Loucy (cell line): Measurements from ENCODE around the gene FOXO3.

Experiments used
- H2AFZ ChIP-seq: fragments of 200-600 bp; sonication (generic); 2 replicates; pipeline ENCODE4 v1.6.0; 2016; ENCODE audit warnings: antibody characterized with exemption, mild to moderate bottlenecking, low read length, moderate library complexity
- H3F3A ChIP-seq: fragments of 200-600 bp; 2 replicates; pipeline ENCODE4 v1.6.0; 2016; ENCODE audit warnings: antibody characterized with exemption, low read depth, mild to moderate bottlenecking
- H3K27me3 ChIP-seq: fragments of 200-600 bp; sonication (generic); 2 replicates; pipeline ENCODE4 v1.6.1; 2014; ENCODE audit warnings: low read length, mild to moderate bottlenecking; ENCODE audit not compliant: insufficient read depth, poor library complexity, severe bottlenecking
- H3K36me3 ChIP-seq: fragments of 200-600 bp; sonication (generic); 2 replicates; pipeline ENCODE4 v1.6.1; 2016; ENCODE audit warnings: low read length; ENCODE audit not compliant: insufficient read depth
- H3K4me1 ChIP-seq: fragments of 200-600 bp; sonication (generic); 2 replicates; pipeline ENCODE4 v1.5.1; 2014; ENCODE audit warnings: low read length, mild to moderate bottlenecking; ENCODE audit not compliant: insufficient read depth, poor library complexity, severe bottlenecking
- H3K4me2 ChIP-seq: fragments of 200-600 bp; sonication (generic); 2 replicates; pipeline ENCODE4 v1.6.0; 2014; ENCODE audit warnings: antibody characterized with exemption, low read length, low read depth, mild to moderate bottlenecking; ENCODE audit not compliant: poor library complexity, severe bottlenecking
- H3K4me3 ChIP-seq: fragments of 200-600 bp; sonication (generic); 2 replicates; pipeline ENCODE4 v1.5.1; 2014; ENCODE audit warnings: low read length, mild to moderate bottlenecking, mixed read lengths; ENCODE audit not compliant: poor library complexity, severe bottlenecking
- H3K79me2 ChIP-seq: fragments of 200-600 bp; sonication (generic); 2 replicates; pipeline ENCODE4 v1.6.1; 2014; ENCODE audit warnings: low read length; ENCODE audit not compliant: insufficient read depth
- H3K9ac ChIP-seq: fragments of 200-600 bp; sonication (generic); 2 replicates; pipeline ENCODE4 v1.6.0; 2014; ENCODE audit warnings: mild to moderate bottlenecking, low read depth, low read length, moderate library complexity; ENCODE audit not compliant: poor library complexity, severe bottlenecking
- H3K9me2 ChIP-seq: fragments of 200-600 bp; sonication (generic); replicated peaks from 2 replicates; pipeline ENCODE4 v1.6.1; 2016; ENCODE audit warnings: low read depth, low read length, mixed read lengths
- H3K9me3 ChIP-seq: fragments of 200-600 bp; sonication (generic); 2 replicates; pipeline ENCODE4 v1.6.1; 2014; ENCODE audit warnings: mild to moderate bottlenecking, antibody characterized with exemption, low read length, low read depth; ENCODE audit not compliant: insufficient read depth
- H4K20me1 ChIP-seq: fragments of 200-600 bp; sonication (generic); 2 replicates; pipeline ENCODE4 v1.6.0; 2014; ENCODE audit warnings: antibody characterized with exemption, low read length, mild to moderate bottlenecking; ENCODE audit not compliant: insufficient read depth, poor library complexity, severe bottlenecking
- CTCF ChIP-seq: fragments of 200-600 bp; sonication (generic); conservative IDR thresholded peaks from 2 replicates; pipeline ENCODE4 v1.5.1; 2014; ENCODE audit warnings: mild to moderate bottlenecking, antibody characterized with exemption, low read length
- EZH2phosphoT487 ChIP-seq: fragments of 200-600 bp; IDR thresholded peaks from 2 replicates; pipeline ENCODE4 v1.6.1; 2018; ENCODE audit warnings: antibody characterized with exemption, mild to moderate bottlenecking, moderate library complexity, borderline replicate concordance

The FOXO3 gene

GRCh38 chr6:108671175-108671574, 110.5 kb downstream of the FOXO3 start:
- Histone ChIP-seq H3K4me1 (peaks cover 14% of the 10 kb centered on the region), H4K20me1 (peaks cover under 1% of the 10 kb centered on the region), H3K4me2 (no peak overlapping the region), H3K9ac (no peak overlapping the region), H3K9me2 (no peaks in the 10 kb centered on the region), H2AFZ (no peak overlapping the region), H3F3A (no peaks in the 10 kb centered on the region), H3K36me3 (peaks cover 16% of the 10 kb centered on the region; the same call in 1 of the 2 replicates), H3K9me3 (no peaks in the 10 kb centered on the region), H3K79me2 (peaks cover 65% of the 10 kb centered on the region; the same call in 1 of the 2 replicates), H3K27me3 (no peaks in the 10 kb centered on the region), H3K4me3 (no peak overlapping the region)
- no peak for TF ChIP-seq CTCF
- TF ChIP-seq EZH2phosphoT487 = no peak

- Histone ChIP-seq H3K9me2 (no peaks in the 10 kb centered on the region), H3K4me3 (no peak overlapping the region), H2AFZ (no peak overlapping the region), H3K27me3 (no peaks in the 10 kb centered on the region), H3K9ac (no peak overlapping the region), H3K4me2 (no peak overlapping the region), H3K4me1 (peaks cover 20% of the 10 kb centered on the region), H4K20me1 (peaks cover 5% of the 10 kb centered on the region), H3K79me2 (peaks cover 65% of the 10 kb centered on the region; the same call in 1 of the 2 replicates), H3F3A (peaks cover 4% of the 10 kb centered on the region; the same call in 1 of the 2 replicates), H3K36me3 (peaks cover 12% of the 10 kb centered on the region; the same call in 1 of the 2 replicates), H3K9me3 (no peaks in the 10 kb centered on the region)
- no peak for TF ChIP-seq CTCF
- no peak for TF ChIP-seq EZH2phosphoT487
Observed at GRCh38 chr6:108671790-108672189, 111.1 kb downstream of the FOXO3 start.

GRCh38 chr6:108672641-108673040, 111.9 kb downstream of the FOXO3 start:
- TF ChIP-seq CTCF (no peak), EZH2phosphoT487 (no peak)
- peaks cover 65% of the 10 kb centered on the region; the same call in 1 of the 2 replicates for H3K79me2 ChIP-seq

More at GRCh38 chr6:108672641-108673040, 111.9 kb downstream of the FOXO3 start:
- Histone ChIP-seq H3K4me2 (no peak overlapping the region), H3K9ac (no peak overlapping the region), H4K20me1 (peaks cover 9% of the 10 kb centered on the region), H3K9me2 (no peaks in the 10 kb centered on the region), H2AFZ (no peak overlapping the region), H3K9me3 (no peaks in the 10 kb centered on the region), H3F3A (peaks cover 4% of the 10 kb centered on the region; the same call in 1 of the 2 replicates), H3K4me3 (no peak overlapping the region), H3K27me3 (no peaks in the 10 kb centered on the region), H3K36me3 (peaks cover 10% of the 10 kb centered on the region; the same call in 1 of the 2 replicates), H3K4me1 (peaks cover 27% of the 10 kb centered on the region)
